Osteocyte (in vitro differentiated cells): ENCODE results near the gene MED16. TPM values are rescaled to one million over a fixed set of nuclear protein-coding genes. Genes with fewer than 3 reads are reported as not detected.
"Not testable (repeated sequence)": the region's sequence is repeated elsewhere in the genome, so short reads cannot be mapped to it uniquely, and the experiment has no call there.

Experiments used
- DNase-seq: peaks from one replicate; pipeline ENCODE4 v3.0.0; 2021; ENCODE audit warnings: mixed read lengths; ENCODE audit not compliant: unreplicated experiment; ENCODE audit errors: extremely low spot score
- H3K27ac Mint-ChIP-seq: one replicate; pipeline ENCODE4 v1.8.0; 2021; ENCODE audit warnings: mild to moderate bottlenecking, mixed read lengths; ENCODE audit not compliant: unreplicated experiment
- H3K27me3 Mint-ChIP-seq: one replicate; pipeline ENCODE4 v1.8.0; 2021; ENCODE audit warnings: mixed read lengths; ENCODE audit not compliant: unreplicated experiment
- H3K36me3 Mint-ChIP-seq: one replicate; pipeline ENCODE4 v1.8.0; 2021; ENCODE audit warnings: mixed read lengths; ENCODE audit not compliant: unreplicated experiment
- H3K4me1 Mint-ChIP-seq: one replicate; pipeline ENCODE4 v1.8.0; 2021; ENCODE audit warnings: mixed read lengths; ENCODE audit not compliant: unreplicated experiment
- H3K4me3 Mint-ChIP-seq: one replicate; pipeline ENCODE4 v1.8.0; 2021; ENCODE audit warnings: mild to moderate bottlenecking, moderate library complexity, mixed read lengths; ENCODE audit not compliant: unreplicated experiment
- H3K9me3 Mint-ChIP-seq: one replicate; pipeline ENCODE4 v1.8.0; 2021; ENCODE audit warnings: mixed read lengths; ENCODE audit not compliant: unreplicated experiment
- total RNA-seq: library from RNA; stranded (reverse); gene quantifications from 2 replicates; pipeline ENCODE4 v1.2.1, GENCODE V29; 2021
- TF ChIP-seq, protein P1 (sequence below): fragments of 200-600 bp; sonication (generic); IDR thresholded peaks from 2 replicates; pipeline ENCODE4 v1.5.0; 2021; ENCODE audit warnings: antibody characterized with exemption, mild to moderate bottlenecking, moderate library complexity

Gene MED16
- total RNA-seq, 1 donor from 2014 or later = 72.3 TPM

DNA sequence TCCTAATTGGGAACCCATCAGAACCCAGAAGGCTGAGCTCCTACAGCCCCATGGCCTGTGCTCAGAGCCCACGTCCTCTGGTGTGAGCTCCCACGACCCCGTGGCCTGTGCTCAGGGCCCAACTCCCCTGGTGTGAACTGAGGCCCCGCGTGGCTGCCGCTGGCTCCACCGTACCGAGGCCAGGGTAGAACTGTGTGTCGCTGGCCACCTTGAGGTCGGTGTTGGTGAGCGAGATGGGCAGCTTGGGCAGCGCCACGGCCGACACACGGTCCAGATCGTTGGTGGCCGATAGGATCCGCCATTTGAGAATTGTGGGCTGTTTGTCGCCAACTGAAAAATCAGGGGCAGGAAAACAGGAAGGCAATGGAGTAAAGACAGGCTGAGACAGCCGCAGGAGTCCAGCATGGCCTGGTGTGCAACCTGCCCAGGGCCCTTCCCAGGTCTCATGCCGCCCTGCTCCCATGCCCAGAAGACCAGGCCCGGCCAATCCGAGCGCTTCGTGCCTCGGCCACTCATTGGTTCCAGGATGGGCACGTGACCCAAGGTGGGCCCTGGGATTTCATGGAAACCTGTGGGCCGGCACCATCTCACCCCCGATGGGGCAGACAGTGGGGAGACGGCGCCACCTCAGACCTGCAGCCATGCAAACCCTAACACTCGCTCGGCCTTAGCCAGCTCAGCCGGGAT, 11.5 kb downstream of the MED16 start:
- no peak overlapping the region for H3K4me3 Mint-ChIP-seq
- TF ChIP-seq, protein P1, sequence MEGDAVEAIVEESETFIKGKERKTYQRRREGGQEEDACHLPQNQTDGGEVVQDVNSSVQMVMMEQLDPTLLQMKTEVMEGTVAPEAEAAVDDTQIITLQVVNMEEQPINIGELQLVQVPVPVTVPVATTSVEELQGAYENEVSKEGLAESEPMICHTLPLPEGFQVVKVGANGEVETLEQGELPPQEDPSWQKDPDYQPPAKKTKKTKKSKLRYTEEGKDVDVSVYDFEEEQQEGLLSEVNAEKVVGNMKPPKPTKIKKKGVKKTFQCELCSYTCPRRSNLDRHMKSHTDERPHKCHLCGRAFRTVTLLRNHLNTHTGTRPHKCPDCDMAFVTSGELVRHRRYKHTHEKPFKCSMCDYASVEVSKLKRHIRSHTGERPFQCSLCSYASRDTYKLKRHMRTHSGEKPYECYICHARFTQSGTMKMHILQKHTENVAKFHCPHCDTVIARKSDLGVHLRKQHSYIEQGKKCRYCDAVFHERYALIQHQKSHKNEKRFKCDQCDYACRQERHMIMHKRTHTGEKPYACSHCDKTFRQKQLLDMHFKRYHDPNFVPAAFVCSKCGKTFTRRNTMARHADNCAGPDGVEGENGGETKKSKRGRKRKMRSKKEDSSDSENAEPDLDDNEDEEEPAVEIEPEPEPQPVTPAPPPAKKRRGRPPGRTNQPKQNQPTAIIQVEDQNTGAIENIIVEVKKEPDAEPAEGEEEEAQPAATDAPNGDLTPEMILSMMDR = no peak
- H3K27me3 Mint-ChIP-seq = no peaks in the 10 kb centered on the region
- no peak overlapping the region for H3K27ac Mint-ChIP-seq
- no peaks in the 10 kb centered on the region for H3K4me1 Mint-ChIP-seq
- no peaks in the 10 kb centered on the region for H3K9me3 Mint-ChIP-seq
- H3K36me3 Mint-ChIP-seq = peaks cover 19% of the 10 kb centered on the region
- no peak for DNase-seq

DNA sequence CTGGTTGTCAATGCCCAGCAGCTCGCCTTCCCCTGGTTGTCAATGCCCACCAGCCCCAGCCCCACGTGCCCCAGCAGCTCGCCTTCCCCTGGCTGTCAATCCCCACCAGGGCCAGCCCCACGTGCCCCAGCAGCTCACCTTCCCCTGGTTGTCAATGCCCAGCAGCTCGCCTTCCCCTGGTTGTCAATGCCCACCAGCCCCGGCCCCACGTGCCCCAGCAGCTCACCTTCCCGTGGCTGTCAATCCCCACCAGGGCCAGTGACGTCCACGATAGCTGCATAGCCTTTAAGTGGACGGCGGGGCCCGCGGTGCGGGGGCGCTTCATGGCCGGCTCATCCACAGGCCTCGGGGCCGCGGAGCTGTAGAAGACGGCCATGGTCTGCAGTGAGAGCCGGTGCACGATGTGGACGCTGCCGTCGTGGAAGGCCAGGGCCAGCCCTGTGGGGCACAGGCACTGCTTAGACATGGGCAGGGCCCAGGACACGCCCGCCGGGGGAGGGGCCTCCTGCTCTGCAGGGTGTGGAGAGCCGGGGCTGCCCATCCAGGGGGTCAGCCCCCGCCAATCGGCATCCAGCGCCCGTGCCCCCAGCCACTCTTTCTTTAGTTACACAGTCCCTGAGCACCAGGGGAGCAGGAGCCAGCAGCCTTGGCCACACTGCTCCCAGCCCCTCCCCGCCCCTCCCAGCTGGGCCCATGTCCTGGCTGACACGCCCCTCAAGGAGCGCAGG, 13.1 kb downstream of the MED16 start:
- H3K27me3 Mint-ChIP-seq = no peaks in the 10 kb centered on the region
- no peak for DNase-seq
- no peak overlapping the region for H3K27ac Mint-ChIP-seq
- H3K4me3 Mint-ChIP-seq = no peak overlapping the region
- TF ChIP-seq, protein P1 = no peak
- H3K36me3 Mint-ChIP-seq = peaks cover 25% of the 10 kb centered on the region
- no peaks in the 10 kb centered on the region for H3K9me3 Mint-ChIP-seq
- H3K4me1 Mint-ChIP-seq = no peaks in the 10 kb centered on the region

DNA sequence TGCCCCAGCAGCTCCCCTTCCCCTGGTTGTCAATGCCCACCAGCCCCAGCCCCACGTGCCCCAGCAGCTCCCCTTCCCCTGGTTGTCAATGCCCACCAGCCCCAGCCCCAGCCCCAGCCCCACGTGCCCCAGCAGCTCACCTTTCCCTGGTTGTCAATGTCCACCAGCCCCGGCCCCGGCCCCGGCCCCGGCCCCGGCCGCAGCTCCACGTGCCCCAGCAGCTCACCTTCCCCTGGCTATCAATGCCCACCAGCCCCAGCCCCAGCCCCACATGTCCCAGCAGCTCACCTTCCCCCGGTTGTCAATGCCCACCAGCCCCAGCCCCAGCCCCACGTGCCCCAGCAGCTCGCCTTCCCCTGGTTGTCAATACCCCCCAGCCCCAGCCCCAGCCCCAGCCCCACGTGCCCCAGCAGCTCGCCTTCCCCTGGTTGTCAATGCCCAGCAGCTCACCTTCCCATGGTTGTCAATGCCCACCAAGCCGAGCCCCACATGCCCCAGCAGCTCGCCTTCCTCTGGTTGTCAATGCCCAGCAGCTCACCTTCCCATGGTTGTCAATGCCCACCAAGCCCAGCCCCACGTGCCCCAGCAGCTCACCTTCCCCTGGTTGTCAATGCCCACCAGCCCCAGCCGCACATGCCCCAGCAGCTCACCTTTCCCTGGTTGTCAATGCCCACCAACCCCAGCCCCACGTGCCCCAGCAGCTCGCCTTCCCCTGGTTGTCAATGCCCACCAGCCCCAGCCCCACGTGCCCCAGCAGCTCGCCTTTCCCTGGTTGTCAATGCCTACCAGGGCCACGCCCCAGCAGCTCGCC, 14.0 kb downstream of the MED16 start:
- peaks cover 26% of the 10 kb centered on the region for H3K36me3 Mint-ChIP-seq
- not testable (repeated sequence) for H3K9me3 Mint-ChIP-seq, DNase-seq, H3K27ac Mint-ChIP-seq, H3K4me3 Mint-ChIP-seq, H3K27me3 Mint-ChIP-seq, H3K4me1 Mint-ChIP-seq

DNA sequence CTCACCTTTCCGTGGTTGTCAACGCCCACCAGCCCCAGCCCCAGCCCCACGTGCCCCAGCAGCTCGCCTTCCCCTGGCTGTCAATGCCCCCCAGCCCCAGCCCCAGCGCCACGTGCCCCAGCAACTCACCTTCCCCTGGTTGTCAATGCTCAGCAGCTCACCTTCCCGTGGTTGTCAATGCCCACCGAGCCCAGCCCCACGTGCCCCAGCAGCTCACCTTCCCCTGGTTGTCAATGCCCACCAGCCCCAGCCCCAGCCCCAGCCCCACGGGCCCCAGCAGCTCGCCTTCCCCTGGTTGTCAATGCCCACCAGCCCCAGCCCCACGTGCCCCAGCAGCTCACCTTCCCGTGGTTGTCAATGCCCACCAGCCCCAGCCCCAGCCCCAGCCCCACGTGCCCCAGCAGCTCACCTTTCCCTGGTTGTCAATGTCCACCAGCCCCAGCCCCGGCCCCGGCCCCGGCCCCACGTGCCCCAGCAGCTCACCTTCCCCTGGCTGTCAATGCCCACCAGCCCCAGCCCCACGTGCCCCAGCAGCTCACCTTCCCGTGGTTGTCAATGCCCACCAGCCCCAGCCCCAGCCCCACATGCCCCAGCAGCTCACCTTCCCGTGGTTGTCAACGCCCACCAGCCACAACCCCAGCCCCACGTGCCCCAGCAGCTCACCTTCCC, 14.9 kb downstream of the MED16 start:
- not testable (repeated sequence) for DNase-seq, H3K4me1 Mint-ChIP-seq, H3K9me3 Mint-ChIP-seq, H3K27ac Mint-ChIP-seq, H3K27me3 Mint-ChIP-seq, H3K4me3 Mint-ChIP-seq
- peaks cover 25% of the 10 kb centered on the region for H3K36me3 Mint-ChIP-seq

DNA sequence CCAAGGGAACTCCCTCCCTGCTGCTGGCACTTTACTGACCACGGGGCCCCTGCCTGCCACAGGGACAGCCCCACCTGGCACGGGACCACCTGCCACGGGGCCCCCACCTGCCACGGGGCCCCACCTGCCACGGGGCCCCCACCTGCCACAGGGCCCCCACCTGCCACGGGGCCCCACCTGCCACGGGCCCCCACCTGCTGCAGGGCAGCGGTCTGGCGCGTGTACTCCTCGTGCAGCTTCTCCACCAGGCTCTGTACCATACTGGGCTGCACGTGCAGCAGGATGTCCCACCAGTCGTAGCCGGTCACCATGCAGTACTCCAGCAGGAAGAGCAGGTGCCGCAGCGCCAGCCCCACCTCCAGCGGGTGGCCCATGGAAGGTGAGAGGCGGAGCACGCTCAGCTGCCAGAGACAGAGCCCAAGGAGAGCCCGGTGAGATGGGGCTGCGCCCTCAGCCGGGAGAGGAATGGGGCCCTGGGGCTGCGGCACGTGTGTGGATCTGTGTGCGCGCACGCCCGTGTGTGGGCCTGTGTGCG, 16.1 kb downstream of the MED16 start:
- Mint-ChIP-seq H3K9me3 (no peaks in the 10 kb centered on the region), H3K27me3 (no peaks in the 10 kb centered on the region), H3K4me3 (no peak overlapping the region), H3K36me3 (peaks cover 20% of the 10 kb centered on the region), H3K4me1 (peaks cover 8% of the 10 kb centered on the region), H3K27ac (no peak overlapping the region)
- TF ChIP-seq, protein P1 = no peak
- DNase-seq = no peak
